ENCODE data around the gene OLFM3. TPM values are rescaled to one million over a fixed set of nuclear protein-coding genes. Genes with fewer than 3 reads are reported as not detected.

Gene OLFM3
- total RNA-seq, 4 donors from 2014 or later = 1.2 TPM; not detected in 3

DNA sequence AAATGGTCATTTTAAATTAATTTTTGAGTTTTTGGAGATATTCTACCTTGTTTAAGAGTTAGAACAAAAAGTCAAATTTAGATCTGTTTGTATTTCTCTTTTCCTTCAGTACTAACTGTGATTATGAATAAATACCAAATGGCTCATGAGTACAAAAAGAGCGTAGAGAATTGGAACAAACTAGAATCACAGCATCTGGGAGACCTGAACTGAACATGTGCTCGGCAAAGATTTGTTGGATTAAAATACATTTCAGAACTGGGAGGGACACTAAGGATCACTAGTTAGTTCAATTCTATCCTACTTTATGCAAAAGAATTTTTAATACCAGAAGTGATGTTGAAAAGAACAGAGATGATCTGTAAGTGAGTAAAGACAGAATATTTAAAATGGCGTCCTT is 19.5 kb downstream of the OLFM3 start:
- intact Hi-C loops (cut with DNase I; ENCODE audit: low total_unique reads) = no loop called here
- Histone ChIP-seq H3K36me3 (no peaks in the 10 kb centered on the region), H3K4me1 (no peaks in the 10 kb centered on the region), H3K4me3 (no peak overlapping the region), H3K9me3 (no peaks in the 10 kb centered on the region), H3K27ac (no peak overlapping the region), H3K27me3 (peaks cover 0 to 3% of the 10 kb centered on the region in 2 donors)
- TF ChIP-seq, protein P1, sequence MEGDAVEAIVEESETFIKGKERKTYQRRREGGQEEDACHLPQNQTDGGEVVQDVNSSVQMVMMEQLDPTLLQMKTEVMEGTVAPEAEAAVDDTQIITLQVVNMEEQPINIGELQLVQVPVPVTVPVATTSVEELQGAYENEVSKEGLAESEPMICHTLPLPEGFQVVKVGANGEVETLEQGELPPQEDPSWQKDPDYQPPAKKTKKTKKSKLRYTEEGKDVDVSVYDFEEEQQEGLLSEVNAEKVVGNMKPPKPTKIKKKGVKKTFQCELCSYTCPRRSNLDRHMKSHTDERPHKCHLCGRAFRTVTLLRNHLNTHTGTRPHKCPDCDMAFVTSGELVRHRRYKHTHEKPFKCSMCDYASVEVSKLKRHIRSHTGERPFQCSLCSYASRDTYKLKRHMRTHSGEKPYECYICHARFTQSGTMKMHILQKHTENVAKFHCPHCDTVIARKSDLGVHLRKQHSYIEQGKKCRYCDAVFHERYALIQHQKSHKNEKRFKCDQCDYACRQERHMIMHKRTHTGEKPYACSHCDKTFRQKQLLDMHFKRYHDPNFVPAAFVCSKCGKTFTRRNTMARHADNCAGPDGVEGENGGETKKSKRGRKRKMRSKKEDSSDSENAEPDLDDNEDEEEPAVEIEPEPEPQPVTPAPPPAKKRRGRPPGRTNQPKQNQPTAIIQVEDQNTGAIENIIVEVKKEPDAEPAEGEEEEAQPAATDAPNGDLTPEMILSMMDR (IDR thresholded peaks at IDR 0.05) = no peak
- TF ChIP-seq POLR2A (IDR thresholded peaks at IDR 0.05) = no peak
- DNase-seq = no peak

- DNase-seq = no peak
- Histone ChIP-seq H3K4me1 (no peaks in the 10 kb centered on the region), H3K36me3 (no peaks in the 10 kb centered on the region), H3K27me3 (peaks cover 0 to 3% of the 10 kb centered on the region in 2 donors), H3K9me3 (no peaks in the 10 kb centered on the region), H3K4me3 (no peak overlapping the region), H3K27ac (no peak overlapping the region)
- TF ChIP-seq, protein P1 (IDR thresholded peaks at IDR 0.05) = no peak
- TF ChIP-seq POLR2A (IDR thresholded peaks at IDR 0.05) = no peak
- intact Hi-C loops (cut with DNase I; ENCODE audit: low total_unique reads) = no loop called here
Observed at GRCh38 chr1:101976161-101976560, 20.6 kb downstream of the OLFM3 start.

DNA sequence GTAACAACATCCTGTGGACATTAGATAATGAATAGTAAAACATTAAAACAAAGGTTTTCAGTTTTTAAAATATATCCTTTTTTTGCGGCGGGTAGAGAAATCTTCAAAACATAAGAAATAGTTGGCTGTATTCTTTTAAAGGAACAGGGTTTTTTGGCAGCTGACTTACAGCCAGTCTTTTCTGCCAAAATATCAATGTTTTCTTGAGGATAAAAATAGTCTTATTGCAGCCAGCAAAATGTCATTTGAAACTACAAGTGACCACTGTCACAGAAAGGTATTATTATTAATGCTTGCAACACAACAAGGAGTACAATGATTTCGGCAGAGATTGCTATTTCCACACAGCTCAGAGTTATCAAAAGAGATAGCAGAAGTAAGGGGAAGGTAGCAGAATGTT is 21.4 kb downstream of the OLFM3 start:
- Histone ChIP-seq H3K36me3 (no peaks in the 10 kb centered on the region), H3K27ac (no peak overlapping the region), H3K27me3 (peaks cover 0 to 3% of the 10 kb centered on the region in 2 donors), H3K9me3 (no peaks in the 10 kb centered on the region), H3K4me1 (no peaks in the 10 kb centered on the region), H3K4me3 (no peak overlapping the region)
- TF ChIP-seq, protein P1 (IDR thresholded peaks at IDR 0.05) = no peak
- no peak for TF ChIP-seq POLR2A (IDR thresholded peaks at IDR 0.05)
- no peak for DNase-seq
- intact Hi-C loops (cut with DNase I; ENCODE audit: low total_unique reads) = no loop called here

DNA sequence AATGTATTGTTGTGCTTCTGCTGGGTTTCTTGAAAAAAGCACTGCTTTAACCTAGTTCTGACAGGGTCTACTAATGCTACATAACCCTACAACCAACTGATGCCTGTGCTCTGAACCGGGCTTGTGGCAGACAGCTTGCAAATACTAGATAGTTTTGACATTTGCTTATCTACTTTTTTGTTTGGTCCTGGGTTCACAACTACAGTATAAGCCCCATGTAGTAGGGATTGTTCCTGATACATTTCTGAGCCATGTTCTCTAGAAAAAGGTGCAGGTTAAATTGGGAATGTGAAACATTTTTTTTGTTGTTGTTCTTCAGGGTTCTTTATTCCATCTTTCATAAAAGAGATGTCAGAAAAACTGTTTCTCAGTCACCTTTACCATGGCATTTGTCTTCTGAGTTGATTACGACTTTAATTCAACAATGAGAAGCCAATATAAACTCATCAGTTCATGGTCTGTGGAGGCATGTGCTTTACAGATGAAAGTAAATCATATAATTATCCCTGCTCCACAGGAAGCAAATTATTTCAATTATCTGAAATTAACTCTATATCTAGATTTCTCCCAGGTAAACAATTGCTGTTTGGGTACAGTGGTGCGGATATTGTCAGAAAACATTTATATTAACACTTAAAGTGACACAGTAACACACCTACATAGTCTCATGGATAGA is 22.0 kb downstream of the OLFM3 start:
- Histone ChIP-seq H3K4me3 (no peak overlapping the region), H3K9me3 (no peaks in the 10 kb centered on the region), H3K36me3 (no peaks in the 10 kb centered on the region), H3K4me1 (no peaks in the 10 kb centered on the region), H3K27me3 (peaks cover 0 to 3% of the 10 kb centered on the region in 2 donors), H3K27ac (no peak overlapping the region)
- intact Hi-C loops (cut with DNase I; ENCODE audit: low total_unique reads) = loop anchor here (5.0 kb wide), 1 partner anchor 142 kb away; no protein-coding TSS in a partner anchor
- TF ChIP-seq POLR2A (IDR thresholded peaks at IDR 0.05) = no peak
- TF ChIP-seq, protein P1 (IDR thresholded peaks at IDR 0.05) = no peak
- no peak for DNase-seq

- Histone ChIP-seq H3K4me1 (no peaks in the 10 kb centered on the region), H3K27me3 (no peaks in the 10 kb centered on the region), H3K9me3 (no peaks in the 10 kb centered on the region), H3K4me3 (no peak overlapping the region), H3K36me3 (no peaks in the 10 kb centered on the region), H3K27ac (no peak overlapping the region)
- DNase-seq = no peak
- intact Hi-C loops (cut with DNase I; ENCODE audit: low total_unique reads) = loop anchor here (5.0 kb wide), 1 partner anchor 139 kb away; no protein-coding TSS in a partner anchor
- TF ChIP-seq, protein P1 (IDR thresholded peaks at IDR 0.05) = no peak
- no peak for TF ChIP-seq POLR2A (IDR thresholded peaks at IDR 0.05)
Observed at GRCh38 chr1:101971304-101971703, 25.4 kb downstream of the OLFM3 start.

Measured in uterus (tissue), 4 donors.